ENCODE measurements around the gene AEN. TPM values are rescaled to one million over a fixed set of nuclear protein-coding genes. Genes with fewer than 3 reads are reported as not detected.

The AEN gene
- total RNA-seq (2021) (118 to 183 TPM (median 125 TPM) in 3 replicates), Bru-seq, nascent RNA (percentile 98 among the genes with signal in this experiment)
- long read RNA-seq, experiment 1, full-length matches to known transcripts: 387 of 690 reads
- long read RNA-seq, experiment 1, partial matches to known transcripts: 144 of 690 reads
- long read RNA-seq, experiment 1, other reads (novel, unspliced or antisense): 159 of 690 reads
- long read RNA-seq, experiment 2, full-length matches to known transcripts: 21 of 171 reads
- long read RNA-seq, experiment 2, partial matches to known transcripts: 44 of 171 reads
- long read RNA-seq, experiment 2, other reads (novel, unspliced or antisense): 106 of 171 reads
- long read RNA-seq, experiment 3, full-length matches to known transcripts: 38 of 63 reads
- long read RNA-seq, experiment 3, partial matches to known transcripts: 21 of 63 reads
- long read RNA-seq, experiment 3, other reads (novel, unspliced or antisense): 4 of 63 reads

- H3K27me3 Mint-ChIP-seq (ENCODE audit: low read depth): no peaks in the 10 kb centered on the region
- H3K4me1 Mint-ChIP-seq: peaks cover 63% of the 10 kb centered on the region
- ATAC-seq (peak; percentile 90), DNase-seq (ENCODE audit: low spot score) (peak; percentile 96)
- H3K36me3 Mint-ChIP-seq: peaks cover 32% of the 10 kb centered on the region
- H3K9me3 Mint-ChIP-seq: no peaks in the 10 kb centered on the region
- H3K27ac Mint-ChIP-seq: peak within 1 kb of the TSS; percentile 91
- peak within 1 kb of the TSS; percentile 79 for H3K4me3 Mint-ChIP-seq
- POLR2A ChIA-PET: interaction anchor here (1.4 kb wide), 1 partner anchor 18 kb away, joined by 6 read pairs; the partner anchor contains the start of gene ISG20
- CTCF ChIA-PET: interaction anchor here (1.1 to 1.6 kb wide), 2 partner anchors 10 to 18 kb away, joined by 3 to 7 read pairs; partner anchors contain the start of gene ISG20
- TF ChIP-seq CREB1 (CRISPR knock-in tag; IDR thresholded peaks at IDR 0.05) (peak; percentile 38; the same call in 1 of the 2 replicates), FOXP4 (CRISPR knock-in tag; IDR thresholded peaks at IDR 0.05) (peak; percentile 70; the same call in 1 of the 2 replicates), PRDM15 (CRISPR knock-in tag; IDR thresholded peaks at IDR 0.05) (no peak), MAX (CRISPR knock-in tag; IDR thresholded peaks at IDR 0.05) (peak; percentile 99), ESRRA (CRISPR knock-in tag; IDR thresholded peaks at IDR 0.05; ENCODE audit: borderline replicate concordance) (peak; percentile 53; the same call in 1 of the 2 replicates), GABPB1 (CRISPR knock-in tag; IDR thresholded peaks at IDR 0.05) (peak; percentile 75), CREM (CRISPR knock-in tag; IDR thresholded peaks at IDR 0.05) (peak; percentile 61; the same call in 1 of the 2 replicates), TEAD1 (CRISPR knock-in tag; IDR thresholded peaks at IDR 0.05) (peak; percentile 84; the same call in 1 of the 2 replicates), USF2 (CRISPR knock-in tag; IDR thresholded peaks at IDR 0.05) (peak; percentile 55), ZNF396 (CRISPR knock-in tag; IDR thresholded peaks at IDR 0.05; ENCODE audit: borderline replicate concordance) (no peak), RORB (CRISPR knock-in tag; IDR thresholded peaks at IDR 0.05) (no peak), ZMAT4 (CRISPR knock-in tag; IDR thresholded peaks at IDR 0.05) (no peak), IRF1 (CRISPR knock-in tag; IDR thresholded peaks at IDR 0.05) (peak; percentile 61; the same call in 1 of the 2 replicates), FOXK1 (CRISPR knock-in tag; IDR thresholded peaks at IDR 0.05) (peak; percentile 64; the same call in 1 of the 2 replicates), ZNF423 (CRISPR knock-in tag; IDR thresholded peaks at IDR 0.05) (no peak), ZNF512 (CRISPR knock-in tag; IDR thresholded peaks at IDR 0.05; ENCODE audit: borderline replicate concordance) (no peak), FOXP1 (CRISPR knock-in tag; IDR thresholded peaks at IDR 0.05; ENCODE audit: borderline replicate concordance) (peak; percentile 78; the same call in 1 of the 2 replicates), ETV6 (CRISPR knock-in tag; IDR thresholded peaks at IDR 0.05) (peak; percentile 93), RELA (CRISPR knock-in tag; IDR thresholded peaks at IDR 0.05; ENCODE audit: borderline replicate concordance) (peak; percentile 80; the same call in 1 of the 2 replicates), MYBL2 (CRISPR knock-in tag; IDR thresholded peaks at IDR 0.05) (peak; percentile 94), CBFB (CRISPR knock-in tag; IDR thresholded peaks at IDR 0.05; ENCODE audit: low read depth) (no peak), SP1 (CRISPR knock-in tag; conservative IDR thresholded peaks at IDR 0.05) (peak; percentile 91)
These were observed at the start of gene AEN for GRCh38 chr15:88620995-88621772. TSS of gene AEN (plus strand) at chr15:88621340. CDS start at chr15:88626210, 4,870 bp downstream.
